NK-92 (cell line): ENCODE data around the gene PAFAH2.
"Not testable (repeated sequence)": the region's sequence is repeated elsewhere in the genome, so short reads cannot be mapped to it uniquely, and the experiment has no call there.

ENCODE experiments used
- DNase-seq: peaks from one replicate; lab custom pipeline; 2025; ENCODE audit not compliant: unreplicated experiment; lab: John Stamatoyannopoulos, UW

Gene PAFAH2

GRCh38 chr1:25943511-25943910, 54.4 kb downstream of the PAFAH2 start:
- not testable (repeated sequence) for DNase-seq

- DNase-seq: no peak
Measured at GRCh38 chr1:25936947-25937346, 60.9 kb downstream of the PAFAH2 start.

- DNase-seq: no peak
Measured at GRCh38 chr1:25933479-25934365, 64.1 kb downstream of the PAFAH2 start.

- DNase-seq: not testable (repeated sequence)
Measured at GRCh38 chr1:25932811-25933400, 65.0 kb downstream of the PAFAH2 start.

GRCh38 chr1:25932321-25932720, 65.5 kb downstream of the PAFAH2 start:
- no peak for DNase-seq

GRCh38 chr1:25929016-25929415, 68.8 kb downstream of the PAFAH2 start:
- no peak for DNase-seq

- no peak for DNase-seq
Measured at GRCh38 chr1:25927521-25928265, 70.2 kb downstream of the PAFAH2 start.

GRCh38 chr1:25926731-25927496, 70.9 kb downstream of the PAFAH2 start:
- DNase-seq: no peak

GRCh38 chr1:25924454-25924853, 73.4 kb downstream of the PAFAH2 start:
- no peak for DNase-seq

- no peak for DNase-seq
Measured at GRCh38 chr1:25922971-25923552, 74.8 kb downstream of the PAFAH2 start.

GRCh38 chr1:25922056-25922970, 75.5 kb downstream of the PAFAH2 start:
- no peak for DNase-seq

GRCh38 chr1:25918615-25919014, 79.2 kb downstream of the PAFAH2 start:
- no peak for DNase-seq

GRCh38 chr1:25917996-25918395, 79.9 kb downstream of the PAFAH2 start:
- no peak for DNase-seq

- DNase-seq: no peak
Measured at GRCh38 chr1:25916460-25916859, 81.4 kb downstream of the PAFAH2 start.

- DNase-seq: no peak
Measured at GRCh38 chr1:25914074-25914995, 83.5 kb downstream of the PAFAH2 start.

- no peak for DNase-seq
Measured at GRCh38 chr1:25913206-25913605, 84.7 kb downstream of the PAFAH2 start.

- no peak for DNase-seq
Measured at GRCh38 chr1:25912076-25912831, 85.6 kb downstream of the PAFAH2 start.

GRCh38 chr1:25911162-25911561, 86.7 kb downstream of the PAFAH2 start:
- DNase-seq: no peak
